Measurements from ENCODE around the gene MASP1.

GRCh38 chr3:187230011-187230410, 61.5 kb downstream of the MASP1 start:
- TF ChIP-seq TAF1 (IDR thresholded peaks at IDR 0.05; ENCODE audit: low read depth), result no peak
- TF ChIP-seq, protein P1, sequence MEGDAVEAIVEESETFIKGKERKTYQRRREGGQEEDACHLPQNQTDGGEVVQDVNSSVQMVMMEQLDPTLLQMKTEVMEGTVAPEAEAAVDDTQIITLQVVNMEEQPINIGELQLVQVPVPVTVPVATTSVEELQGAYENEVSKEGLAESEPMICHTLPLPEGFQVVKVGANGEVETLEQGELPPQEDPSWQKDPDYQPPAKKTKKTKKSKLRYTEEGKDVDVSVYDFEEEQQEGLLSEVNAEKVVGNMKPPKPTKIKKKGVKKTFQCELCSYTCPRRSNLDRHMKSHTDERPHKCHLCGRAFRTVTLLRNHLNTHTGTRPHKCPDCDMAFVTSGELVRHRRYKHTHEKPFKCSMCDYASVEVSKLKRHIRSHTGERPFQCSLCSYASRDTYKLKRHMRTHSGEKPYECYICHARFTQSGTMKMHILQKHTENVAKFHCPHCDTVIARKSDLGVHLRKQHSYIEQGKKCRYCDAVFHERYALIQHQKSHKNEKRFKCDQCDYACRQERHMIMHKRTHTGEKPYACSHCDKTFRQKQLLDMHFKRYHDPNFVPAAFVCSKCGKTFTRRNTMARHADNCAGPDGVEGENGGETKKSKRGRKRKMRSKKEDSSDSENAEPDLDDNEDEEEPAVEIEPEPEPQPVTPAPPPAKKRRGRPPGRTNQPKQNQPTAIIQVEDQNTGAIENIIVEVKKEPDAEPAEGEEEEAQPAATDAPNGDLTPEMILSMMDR (IDR thresholded peaks at IDR 0.05; ENCODE audit: poor library complexity, severe bottlenecking), result no peak
- TF ChIP-seq MXI1 (conservative IDR thresholded peaks at IDR 0.05; ENCODE audit: poor library complexity, severe bottlenecking), result no peak
- no peak for TF ChIP-seq POLR2AphosphoS5 (IDR thresholded peaks at IDR 0.05)
- TF ChIP-seq, protein P2, sequence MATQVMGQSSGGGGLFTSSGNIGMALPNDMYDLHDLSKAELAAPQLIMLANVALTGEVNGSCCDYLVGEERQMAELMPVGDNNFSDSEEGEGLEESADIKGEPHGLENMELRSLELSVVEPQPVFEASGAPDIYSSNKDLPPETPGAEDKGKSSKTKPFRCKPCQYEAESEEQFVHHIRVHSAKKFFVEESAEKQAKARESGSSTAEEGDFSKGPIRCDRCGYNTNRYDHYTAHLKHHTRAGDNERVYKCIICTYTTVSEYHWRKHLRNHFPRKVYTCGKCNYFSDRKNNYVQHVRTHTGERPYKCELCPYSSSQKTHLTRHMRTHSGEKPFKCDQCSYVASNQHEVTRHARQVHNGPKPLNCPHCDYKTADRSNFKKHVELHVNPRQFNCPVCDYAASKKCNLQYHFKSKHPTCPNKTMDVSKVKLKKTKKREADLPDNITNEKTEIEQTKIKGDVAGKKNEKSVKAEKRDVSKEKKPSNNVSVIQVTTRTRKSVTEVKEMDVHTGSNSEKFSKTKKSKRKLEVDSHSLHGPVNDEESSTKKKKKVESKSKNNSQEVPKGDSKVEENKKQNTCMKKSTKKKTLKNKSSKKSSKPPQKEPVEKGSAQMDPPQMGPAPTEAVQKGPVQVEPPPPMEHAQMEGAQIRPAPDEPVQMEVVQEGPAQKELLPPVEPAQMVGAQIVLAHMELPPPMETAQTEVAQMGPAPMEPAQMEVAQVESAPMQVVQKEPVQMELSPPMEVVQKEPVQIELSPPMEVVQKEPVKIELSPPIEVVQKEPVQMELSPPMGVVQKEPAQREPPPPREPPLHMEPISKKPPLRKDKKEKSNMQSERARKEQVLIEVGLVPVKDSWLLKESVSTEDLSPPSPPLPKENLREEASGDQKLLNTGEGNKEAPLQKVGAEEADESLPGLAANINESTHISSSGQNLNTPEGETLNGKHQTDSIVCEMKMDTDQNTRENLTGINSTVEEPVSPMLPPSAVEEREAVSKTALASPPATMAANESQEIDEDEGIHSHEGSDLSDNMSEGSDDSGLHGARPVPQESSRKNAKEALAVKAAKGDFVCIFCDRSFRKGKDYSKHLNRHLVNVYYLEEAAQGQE (IDR thresholded peaks at IDR 0.05; ENCODE audit: borderline replicate concordance), result no peak
- no peak for TF ChIP-seq EZH2 (IDR thresholded peaks at IDR 0.05; ENCODE audit: borderline replicate concordance, insufficient read depth, low read length, poor library complexity, severe bottlenecking)
- no peak for TF ChIP-seq RAD21 (conservative IDR thresholded peaks at IDR 0.05)
- TF ChIP-seq EP300 (conservative IDR thresholded peaks at IDR 0.05; ENCODE audit: poor library complexity, severe bottlenecking), result no peak
- TF ChIP-seq SMC3 (conservative IDR thresholded peaks at IDR 0.05; ENCODE audit: poor library complexity), result no peak

Data from neural cell (in vitro differentiated cells).